ENCODE results near the gene RBKS.

The RBKS gene

DNA sequence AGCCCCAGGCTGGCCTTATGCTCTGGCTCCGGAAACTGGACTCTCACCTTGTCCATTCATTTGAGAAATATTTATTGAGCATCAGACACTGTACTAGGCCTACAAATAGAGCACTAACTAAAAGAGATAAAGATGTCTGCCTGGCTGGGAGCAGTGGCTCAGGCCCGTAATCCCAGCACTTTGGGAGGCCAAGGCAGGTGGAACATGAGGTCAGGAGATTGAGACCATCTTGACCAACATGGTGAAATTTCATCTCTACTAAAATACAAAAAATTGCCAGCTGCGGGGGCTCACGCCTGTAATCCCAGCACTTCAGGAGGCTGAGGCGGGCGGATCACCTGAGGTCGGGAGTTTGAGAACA is 126.3 kb downstream of the RBKS start:
- ChIA-PET POLR2A (no interaction called here), CTCF (interaction anchor here (0.8 to 1.3 kb wide), 2 partner anchors 19 to 689 kb away, joined by 3 read pairs; no protein-coding TSS in a partner anchor)
- TF ChIP-seq, protein P1, sequence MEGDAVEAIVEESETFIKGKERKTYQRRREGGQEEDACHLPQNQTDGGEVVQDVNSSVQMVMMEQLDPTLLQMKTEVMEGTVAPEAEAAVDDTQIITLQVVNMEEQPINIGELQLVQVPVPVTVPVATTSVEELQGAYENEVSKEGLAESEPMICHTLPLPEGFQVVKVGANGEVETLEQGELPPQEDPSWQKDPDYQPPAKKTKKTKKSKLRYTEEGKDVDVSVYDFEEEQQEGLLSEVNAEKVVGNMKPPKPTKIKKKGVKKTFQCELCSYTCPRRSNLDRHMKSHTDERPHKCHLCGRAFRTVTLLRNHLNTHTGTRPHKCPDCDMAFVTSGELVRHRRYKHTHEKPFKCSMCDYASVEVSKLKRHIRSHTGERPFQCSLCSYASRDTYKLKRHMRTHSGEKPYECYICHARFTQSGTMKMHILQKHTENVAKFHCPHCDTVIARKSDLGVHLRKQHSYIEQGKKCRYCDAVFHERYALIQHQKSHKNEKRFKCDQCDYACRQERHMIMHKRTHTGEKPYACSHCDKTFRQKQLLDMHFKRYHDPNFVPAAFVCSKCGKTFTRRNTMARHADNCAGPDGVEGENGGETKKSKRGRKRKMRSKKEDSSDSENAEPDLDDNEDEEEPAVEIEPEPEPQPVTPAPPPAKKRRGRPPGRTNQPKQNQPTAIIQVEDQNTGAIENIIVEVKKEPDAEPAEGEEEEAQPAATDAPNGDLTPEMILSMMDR (IDR thresholded peaks at IDR 0.05; ENCODE audit: insufficient read depth, low read length, missing control alignments) = no peak
- no peak overlapping the region for H3K4me3 ChIP-seq (ENCODE audit: low read depth, low read length)
- no peak for DNase-seq (ENCODE audit: low read depth, low spot score)

DNA sequence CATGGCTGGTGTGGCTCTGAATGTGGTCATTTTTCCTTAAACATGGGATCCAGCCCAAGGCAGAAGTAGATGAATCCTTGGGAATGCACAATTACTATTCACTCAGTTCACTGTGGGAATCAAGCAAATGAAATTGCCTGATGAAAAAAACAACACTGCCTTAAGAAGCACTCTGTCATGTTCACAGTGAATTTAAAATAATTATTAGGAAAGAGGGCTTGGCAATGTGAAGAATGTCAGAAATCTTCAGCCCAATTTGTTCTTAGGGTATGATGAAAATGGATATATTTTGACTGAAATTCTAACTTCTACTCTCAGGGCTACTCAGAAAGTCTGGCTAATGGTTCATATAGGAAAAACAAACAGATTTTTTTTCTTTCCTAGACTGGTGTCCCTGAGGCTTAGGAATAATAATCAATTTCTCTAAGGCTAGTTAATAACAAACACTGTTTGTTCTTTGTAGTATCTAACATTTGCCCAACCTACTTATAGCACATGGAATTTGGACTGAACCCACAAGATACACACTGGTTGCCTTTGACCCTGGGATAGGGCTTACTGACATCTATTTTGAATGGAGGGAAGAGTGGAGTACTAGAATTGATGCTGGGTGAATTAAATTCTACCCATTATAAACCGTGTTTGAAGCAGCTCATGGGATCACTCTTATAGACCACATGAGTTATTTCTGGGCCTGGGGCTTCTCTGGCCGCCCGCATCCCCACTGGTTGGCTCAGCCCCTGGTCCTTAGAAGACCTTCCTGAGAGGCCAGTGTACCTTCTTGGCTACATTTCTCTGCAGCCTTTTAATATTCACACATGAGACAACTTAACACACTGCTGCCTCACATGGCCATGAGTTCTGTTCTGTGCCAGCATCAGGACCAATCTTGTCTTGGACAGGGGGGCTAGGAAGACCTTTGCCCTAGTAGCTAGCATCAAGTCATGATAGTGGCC is 127.0 kb downstream of the RBKS start:
- H3K4me3 ChIP-seq (ENCODE audit: low read depth, low read length) = no peak overlapping the region
- ChIA-PET CTCF (interaction anchor here (1.2 kb wide), 2 partner anchors 9 to 689 kb away, joined by 3 to 4 read pairs; no protein-coding TSS in a partner anchor), POLR2A (no interaction called here)
- TF ChIP-seq, protein P1 (IDR thresholded peaks at IDR 0.05; ENCODE audit: insufficient read depth, low read length, missing control alignments) = no peak
- DNase-seq (ENCODE audit: low read depth, low spot score) = peak; percentile 67

DNA sequence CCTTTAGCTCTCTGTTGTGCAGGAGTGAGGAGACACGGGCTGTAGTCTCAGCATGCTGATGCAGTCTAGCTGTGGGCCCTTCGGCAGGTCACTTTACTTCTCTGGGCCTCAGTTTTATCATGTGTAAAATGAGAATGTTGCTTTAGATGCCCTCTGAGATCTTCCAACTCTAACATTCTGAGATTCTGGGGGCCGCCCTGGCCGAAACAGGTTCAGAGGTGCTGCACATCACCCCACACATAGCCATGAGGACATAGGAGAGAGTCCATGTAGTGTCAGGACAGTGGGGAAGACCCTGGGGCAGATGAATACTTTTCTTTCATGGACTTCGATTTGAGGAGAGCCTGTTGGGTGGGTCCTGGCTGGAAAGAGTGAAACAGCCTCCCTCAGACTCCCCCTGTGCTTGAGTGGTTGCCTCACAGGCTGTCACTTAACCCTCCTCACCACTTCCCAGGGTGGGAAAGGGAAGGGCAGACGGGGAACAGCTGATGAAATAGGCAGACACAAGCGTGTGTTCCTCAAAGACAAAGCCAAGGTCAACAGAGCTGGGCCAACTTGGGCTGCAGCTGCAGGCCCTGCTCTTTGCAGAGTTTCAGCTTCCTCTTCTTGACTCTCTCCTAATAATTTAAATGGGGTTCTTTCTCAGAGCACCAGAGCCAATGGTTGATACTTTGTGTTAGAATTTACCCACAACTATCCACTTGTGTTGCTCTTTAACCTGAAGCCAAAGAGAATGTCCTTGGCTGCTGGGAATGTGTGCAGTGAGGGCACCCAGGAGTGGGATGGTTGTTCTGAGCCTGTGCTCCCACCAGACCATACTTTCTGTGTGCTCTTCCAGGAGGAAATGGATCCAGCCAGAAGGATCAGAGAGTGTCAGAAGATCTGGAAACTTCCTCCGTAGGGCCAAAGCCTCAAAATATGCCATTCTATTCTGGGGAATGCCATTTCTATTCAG is 133.4 kb downstream of the RBKS start:
- CTCF ChIA-PET = no interaction called here
- POLR2A ChIA-PET = no interaction called here

DNA sequence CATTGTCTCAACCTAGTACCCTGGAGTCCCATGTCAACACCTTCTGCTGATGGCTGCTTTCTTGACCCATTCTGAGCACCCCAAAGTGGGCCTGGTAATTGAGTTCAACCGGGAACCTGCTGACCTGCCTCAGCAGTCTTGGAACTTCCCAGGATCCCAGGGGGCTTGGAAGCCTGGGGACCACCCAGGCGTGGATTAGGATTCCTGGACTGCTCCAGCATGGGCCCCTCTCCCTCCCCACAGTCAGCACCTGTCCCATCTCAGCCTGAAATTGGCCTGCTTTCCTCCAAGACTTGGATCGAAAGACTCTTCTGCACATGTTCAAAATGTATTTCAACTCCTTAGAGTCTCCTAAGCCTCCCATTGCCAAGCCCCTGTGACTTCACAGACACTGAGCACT is 134.1 kb downstream of the RBKS start:
- TF ChIP-seq, protein P1 (IDR thresholded peaks at IDR 0.05; ENCODE audit: insufficient read depth, low read length, missing control alignments) = no peak
- CTCF ChIA-PET = interaction anchor here (1.7 kb wide), 1 partner anchor 41 kb away, joined by 4 read pairs; no protein-coding TSS in a partner anchor
- DNase-seq (ENCODE audit: low read depth, low spot score) = no peak
- POLR2A ChIA-PET = no interaction called here
- no peak overlapping the region for H3K4me3 ChIP-seq (ENCODE audit: low read depth, low read length)

More for the DNA sequence above, 133.4 kb downstream of the RBKS start:
- no peak overlapping the region for H3K4me3 ChIP-seq (ENCODE audit: low read depth, low read length)
- TF ChIP-seq, protein P1 (IDR thresholded peaks at IDR 0.05; ENCODE audit: insufficient read depth, low read length, missing control alignments) = no peak
- no peak for DNase-seq (ENCODE audit: low read depth, low spot score)

GRCh38 chr2:27754831-27755230 is 135.4 kb downstream of the RBKS start:
- TF ChIP-seq, protein P1 (IDR thresholded peaks at IDR 0.05; ENCODE audit: insufficient read depth, low read length, missing control alignments) = no peak
- ChIA-PET CTCF (interaction anchor here (0.6 to 3.0 kb wide), 27 partner anchors 11 to 812 kb away, joined by 3 to 9 read pairs (median 4); partner anchors contain the start of genes BABAM2 and RBKS), POLR2A (no interaction called here)
- no peak for DNase-seq (ENCODE audit: low read depth, low spot score)
- no peak overlapping the region for H3K4me3 ChIP-seq (ENCODE audit: low read depth, low read length)

All from AG04449 (cell line).